Stomach (tissue), 9 donors: Measurements from ENCODE around the gene SRP68. TPM values are rescaled to one million over a fixed set of nuclear protein-coding genes. Genes with fewer than 3 reads are reported as not detected.

Experiments
- DNase-seq, 2 donors: peaks; one replicate each; pipeline versions ENCODE4 v3.0.0 to v3.0.0-alpha.2; 2013 to 2019
- H3K27ac ChIP-seq, 5 donors: fragments of 200-600 bp in 4 of 5; sonication (generic) in 4 of 5; one replicate each; pipeline ENCODE4 v1.5.1; 2013 to 2019; ENCODE audit warnings: mild to moderate bottlenecking in 1 of 5, moderate library complexity in 1 of 5
- H3K27me3 ChIP-seq, 3 donors: fragments of 200-600 bp; sonication (generic); one replicate each; pipeline ENCODE4 v1.5.1; 2017 to 2019; ENCODE audit warnings: mixed run types in 1 of 3
- H3K36me3 ChIP-seq, 4 donors: fragments of 200-600 bp; sonication (generic); 1 replicate in 3 of 4; 2 replicates in 1 of 4; pipeline ENCODE4 v1.5.1; 2016 to 2019
- H3K4me1 ChIP-seq, 4 donors: fragments of 200-600 bp; sonication (generic); one replicate each; pipeline ENCODE4 v1.5.1; 2016 to 2019
- H3K4me3 ChIP-seq, 4 donors: fragments of 200-600 bp; sonication (generic) in 3 of 4; one replicate each; pipeline ENCODE4 v1.5.1; 2016 to 2019; ENCODE audit warnings: mild to moderate bottlenecking in 1 of 4
- H3K9me3 ChIP-seq, 4 donors: fragments of 200-600 bp; sonication (generic); one replicate each; pipeline ENCODE4 v1.5.1; 2016 to 2019
- EP300 ChIP-seq: sonication (generic); formaldehyde crosslinking; IDR thresholded peaks from one replicate; pipeline ENCODE4 v1.6.1; 2017; ENCODE audit warnings: antibody characterized with exemption
- POLR2A ChIP-seq, 4 donors: fragments of 450-650 bp; IDR thresholded peaks; one replicate each; pipeline ENCODE4 v1.6.1; 2016; ENCODE audit warnings: antibody characterized with exemption in 4 of 4, control low read depth in 2 of 4, mild to moderate bottlenecking in 1 of 4, moderate library complexity in 1 of 4
- POLR2AphosphoS5 ChIP-seq, 3 donors: sonication (generic); formaldehyde crosslinking; IDR thresholded peaks; one replicate each; pipeline ENCODE4 v1.6.1; 2016; ENCODE audit warnings: antibody characterized with exemption in 3 of 3
- WGBS, 5 donors: extraction: QIAGEN DNeasy Blood & Tissue Kit in 3 of 5; methylation state at CpG; one replicate each; pipeline versions ENCODE4 v1.1.5 to v1.1.7; 2013 to 2018; 5-methylcytosine and 5-hydroxymethylcytosine counted together
- intact Hi-C: fragments of 100-400 bp; cut with DNase I; formaldehyde crosslinking; loops from one replicate; pipeline ENCODE4 v1.15.1; 2023; ENCODE audit warnings: low total_unique reads
- polyA plus RNA-seq, 3 donors: library from polyadenylated mRNA; stranded (reverse); fragments of 200-250 nt; gene quantifications; one replicate each; pipeline ENCODE4 v1.2.3, GENCODE V29; 2013
- total RNA-seq, 5 donors: library from RNA; depleted of rRNA; stranded (reverse); fragments of >200 nt; gene quantifications; one replicate each; pipeline versions ENCODE4 v1.1.0 to v1.2.3, GENCODE V29; 2014 to 2016
- TF ChIP-seq, protein P1 (sequence below), 7 experiments: fragments of 450-650 bp in 4 of 7; fragments of 200-600 bp in 3 of 7; sonication (generic) in 3 of 7; IDR thresholded peaks; one replicate each; pipeline ENCODE4 v1.5.1; 2016 to 2019; ENCODE audit warnings: antibody characterized with exemption in 7 of 7, control low read depth in 2 of 7, mild to moderate bottlenecking in 1 of 7
- donor health status: healthy with polysubstance abuse.
- donor health status: Bipolar disorder and iron deficiency.
- donor health status: healthy.

SRP68 gene
- total and polyA plus RNA-seq, 8 donors = 24.6 to 49.8 (median 42.9) TPM

DNA sequence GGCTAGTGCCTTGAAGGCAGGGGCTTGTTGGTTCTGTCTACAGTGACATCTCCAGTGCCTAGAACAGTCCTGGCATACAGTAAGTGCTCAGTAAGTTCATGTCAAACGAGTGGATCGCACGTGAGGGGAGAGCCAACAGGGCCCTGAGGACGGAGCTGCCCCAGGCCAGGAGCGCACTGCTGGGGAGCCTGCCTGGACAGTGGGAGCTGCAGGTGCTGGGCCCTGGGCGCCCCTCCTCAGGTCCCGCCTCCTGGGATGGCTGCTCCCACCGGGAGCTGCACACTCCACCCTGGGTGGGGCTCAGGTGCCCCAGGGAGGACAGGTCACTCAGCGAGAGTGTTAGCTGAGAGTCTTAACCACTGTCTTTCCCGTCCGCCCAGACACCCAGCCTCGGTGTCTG lies 47.0 kb downstream of the SRP68 start:
- DNase-seq = no peak
- intact Hi-C loops = loop anchor here (10.0 kb wide), 1 partner anchor 270 kb away; no protein-coding TSS in a partner anchor
- Histone ChIP-seq H3K4me3 (no peak overlapping the region), H3K9me3 (no peaks in the 10 kb centered on the region), H3K27ac (no peak overlapping the region), H3K4me1 (peaks cover 6 to 32% (median 18%) of the 10 kb centered on the region in 4 donors), H3K27me3 (peaks cover 0 to 17% (median 0%) of the 10 kb centered on the region in 3 donors), H3K36me3 (peaks cover 0 to 13% (median 10%) of the 10 kb centered on the region in 4 donors)
- TF ChIP-seq EP300 (no peak), POLR2A (IDR thresholded peaks at IDR 0.05) (no peak), POLR2AphosphoS5 (IDR thresholded peaks at IDR 0.05) (no peak)
- TF ChIP-seq, protein P1, sequence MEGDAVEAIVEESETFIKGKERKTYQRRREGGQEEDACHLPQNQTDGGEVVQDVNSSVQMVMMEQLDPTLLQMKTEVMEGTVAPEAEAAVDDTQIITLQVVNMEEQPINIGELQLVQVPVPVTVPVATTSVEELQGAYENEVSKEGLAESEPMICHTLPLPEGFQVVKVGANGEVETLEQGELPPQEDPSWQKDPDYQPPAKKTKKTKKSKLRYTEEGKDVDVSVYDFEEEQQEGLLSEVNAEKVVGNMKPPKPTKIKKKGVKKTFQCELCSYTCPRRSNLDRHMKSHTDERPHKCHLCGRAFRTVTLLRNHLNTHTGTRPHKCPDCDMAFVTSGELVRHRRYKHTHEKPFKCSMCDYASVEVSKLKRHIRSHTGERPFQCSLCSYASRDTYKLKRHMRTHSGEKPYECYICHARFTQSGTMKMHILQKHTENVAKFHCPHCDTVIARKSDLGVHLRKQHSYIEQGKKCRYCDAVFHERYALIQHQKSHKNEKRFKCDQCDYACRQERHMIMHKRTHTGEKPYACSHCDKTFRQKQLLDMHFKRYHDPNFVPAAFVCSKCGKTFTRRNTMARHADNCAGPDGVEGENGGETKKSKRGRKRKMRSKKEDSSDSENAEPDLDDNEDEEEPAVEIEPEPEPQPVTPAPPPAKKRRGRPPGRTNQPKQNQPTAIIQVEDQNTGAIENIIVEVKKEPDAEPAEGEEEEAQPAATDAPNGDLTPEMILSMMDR (IDR thresholded peaks at IDR 0.05) = no peak
- 78 to 92% (median 89%) methylated on average over 7 to 12 of the region's 12 CpGs for WGBS, 5 donors

DNA sequence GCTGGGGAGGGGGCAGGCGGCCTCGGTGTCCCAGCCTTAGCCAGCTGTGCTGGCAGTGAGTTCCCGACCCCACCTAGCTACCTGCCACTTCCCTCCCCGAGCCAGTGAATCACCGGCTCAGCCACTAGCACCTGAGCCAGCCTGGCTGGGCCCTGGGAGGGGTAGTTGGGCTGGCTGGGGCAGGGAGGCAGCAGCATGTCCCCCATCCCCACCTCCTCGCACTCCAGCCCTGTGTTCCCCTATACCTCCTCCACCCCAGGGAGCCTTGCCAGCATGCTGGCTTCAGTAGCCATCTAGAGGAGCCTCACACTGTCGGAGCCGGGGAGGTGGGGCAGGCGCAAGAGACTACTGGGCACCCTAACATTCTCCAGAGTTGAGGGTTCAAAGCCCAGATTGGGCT lies 48.0 kb downstream of the SRP68 start:
- TF ChIP-seq POLR2A (IDR thresholded peaks at IDR 0.05) = no peak
- no peak for TF ChIP-seq EP300
- no peak for TF ChIP-seq POLR2AphosphoS5 (IDR thresholded peaks at IDR 0.05)
- TF ChIP-seq, protein P1 (IDR thresholded peaks at IDR 0.05) = no peak
- Histone ChIP-seq H3K27me3 (peaks cover 0 to 17% (median 0%) of the 10 kb centered on the region in 3 donors), H3K9me3 (no peaks in the 10 kb centered on the region), H3K27ac (no peak overlapping the region), H3K4me3 (no peak overlapping the region), H3K4me1 (peaks cover 3 to 26% (median 14%) of the 10 kb centered on the region in 4 donors), H3K36me3 (peaks cover 0 to 13% (median 10%) of the 10 kb centered on the region in 4 donors)
- intact Hi-C loops = loop anchor here (10.0 kb wide), 1 partner anchor 270 kb away; no protein-coding TSS in a partner anchor
- DNase-seq = no peak
- 75 to 85% (median 82%) methylated on average over 8 to 9 of the region's 9 CpGs for WGBS, 5 donors

DNA sequence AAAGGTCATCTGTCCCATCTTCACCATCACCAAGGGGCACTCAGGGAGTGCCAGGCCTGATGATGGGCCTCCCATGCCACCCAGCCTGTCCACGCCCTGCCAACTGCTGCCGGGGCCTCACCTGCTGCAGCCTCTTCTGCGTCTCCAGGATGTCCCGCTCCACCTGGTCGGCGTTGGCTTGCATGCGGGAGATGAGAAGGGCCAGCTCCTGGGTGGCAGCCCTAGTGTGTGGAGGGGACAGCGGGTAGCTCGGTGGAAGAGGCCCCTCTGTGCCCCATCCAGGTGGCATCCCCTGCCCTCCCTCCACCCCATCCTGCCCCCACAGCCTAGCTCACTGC lies 48.4 kb downstream of the SRP68 start:
- peaks cover 0 to 17% (median 0%) of the 10 kb centered on the region in 3 donors for H3K27me3 ChIP-seq
- H3K4me1 ChIP-seq = peaks cover 0 to 21% (median 10%) of the 10 kb centered on the region in 4 donors
- peaks cover 0 to 15% (median 10%) of the 10 kb centered on the region in 4 donors for H3K36me3 ChIP-seq
- no peak overlapping the region for H3K27ac ChIP-seq
- intact Hi-C loops = loop anchor here (10.0 kb wide), 1 partner anchor 271 kb away; no protein-coding TSS in a partner anchor
- H3K4me3 ChIP-seq = no peak overlapping the region
- TF ChIP-seq POLR2AphosphoS5 (IDR thresholded peaks at IDR 0.05) (no peak), POLR2A (IDR thresholded peaks at IDR 0.05) (no peak), EP300 (no peak)
- TF ChIP-seq, protein P1 (IDR thresholded peaks at IDR 0.05) = no peak
- DNase-seq = no peak
- WGBS, 5 donors = 87 to 97% (median 95%) methylated on average over 7 to 9 of the region's 9 CpGs
- no peaks in the 10 kb centered on the region for H3K9me3 ChIP-seq

DNA sequence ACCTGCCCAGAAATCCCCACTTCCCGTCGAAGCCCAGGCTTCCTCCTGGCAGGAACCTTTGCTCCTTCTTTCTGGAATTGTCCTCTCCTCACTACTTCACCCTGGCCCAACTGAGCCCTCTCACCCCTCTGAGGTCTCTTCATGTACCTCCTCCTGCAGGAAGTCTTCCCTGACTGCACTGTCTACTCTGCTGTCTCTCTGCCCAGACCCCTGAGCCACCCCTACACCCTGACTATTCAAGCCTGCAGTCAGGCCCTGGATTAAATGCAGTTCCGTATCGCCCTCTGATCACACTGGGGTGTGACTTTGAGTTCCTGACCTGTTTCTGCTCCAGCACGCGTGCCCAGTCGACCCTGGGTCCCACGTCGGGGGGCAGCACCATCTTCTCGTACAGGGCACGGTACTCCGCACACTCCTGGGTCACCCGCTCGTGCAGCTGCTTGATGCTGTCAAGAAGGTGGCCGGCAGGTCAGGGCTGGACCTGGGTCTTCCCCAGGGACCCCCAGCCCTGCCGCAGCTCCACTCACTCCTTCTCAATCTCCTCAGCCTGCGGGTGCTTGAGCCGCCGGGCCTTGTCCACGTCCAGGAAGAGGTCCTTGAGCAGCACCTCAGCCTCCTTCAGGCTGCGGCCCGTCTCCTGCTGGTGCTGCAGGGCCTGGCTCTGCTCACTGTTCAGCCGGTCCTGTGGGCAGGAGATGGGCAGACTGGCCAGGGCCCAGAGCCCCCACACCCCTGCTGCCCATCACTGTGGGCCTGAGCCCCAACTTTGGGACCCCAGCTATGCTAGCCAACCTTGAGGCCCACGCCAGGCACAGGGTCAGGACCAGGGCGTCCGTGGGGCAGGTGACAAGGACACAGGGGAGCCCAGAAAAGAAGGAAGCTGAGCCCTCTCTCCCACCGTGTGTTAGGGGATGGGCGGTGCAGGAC lies 49.1 kb downstream of the SRP68 start:
- Histone ChIP-seq H3K9me3 (no peaks in the 10 kb centered on the region), H3K27ac (no peak overlapping the region), H3K36me3 (peaks cover 0 to 21% (median 11%) of the 10 kb centered on the region in 4 donors), H3K4me3 (no peak overlapping the region), H3K27me3 (peaks cover 0 to 17% (median 0%) of the 10 kb centered on the region in 3 donors), H3K4me1 (peaks cover 0 to 21% (median 10%) of the 10 kb centered on the region in 4 donors)
- DNase-seq = no peak
- intact Hi-C loops = loop anchor here (10.0 kb wide), 1 partner anchor 272 kb away; no protein-coding TSS in a partner anchor
- TF ChIP-seq, protein P1 (IDR thresholded peaks at IDR 0.05) = no peak
- no peak for TF ChIP-seq POLR2A (IDR thresholded peaks at IDR 0.05)
- 90 to 97% (median 92%) methylated on average over 23 to 28 of the region's 28 CpGs for WGBS, 5 donors
